ENCODE results near the gene LIN9. TPM values are rescaled to one million over a fixed set of nuclear protein-coding genes. Genes with fewer than 3 reads are reported as not detected.

LIN9 gene
- total RNA-seq, 2 donors from 2014 or later: 3.5 to 7.1 TPM

DNA sequence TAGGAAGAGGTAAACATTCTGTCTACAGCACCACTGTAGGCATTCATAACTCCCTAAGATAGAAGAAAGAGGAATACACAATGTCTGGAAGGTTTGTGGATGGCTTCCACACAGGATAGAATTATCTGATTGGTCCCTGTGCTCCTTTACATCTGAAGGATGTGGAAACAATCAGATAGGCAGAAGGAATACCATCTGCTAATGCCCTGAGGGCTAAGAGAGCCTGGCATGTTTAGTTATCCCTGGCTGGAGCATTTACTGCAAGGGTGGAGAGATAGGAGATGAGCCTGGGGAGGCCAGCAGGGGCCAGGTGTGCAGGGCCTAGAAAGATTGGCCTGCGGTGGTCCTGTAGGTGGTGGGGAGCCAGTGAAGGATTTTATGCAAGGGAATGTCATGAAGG, 113.8 kb downstream of the LIN9 start:
- TF ChIP-seq, protein P1, sequence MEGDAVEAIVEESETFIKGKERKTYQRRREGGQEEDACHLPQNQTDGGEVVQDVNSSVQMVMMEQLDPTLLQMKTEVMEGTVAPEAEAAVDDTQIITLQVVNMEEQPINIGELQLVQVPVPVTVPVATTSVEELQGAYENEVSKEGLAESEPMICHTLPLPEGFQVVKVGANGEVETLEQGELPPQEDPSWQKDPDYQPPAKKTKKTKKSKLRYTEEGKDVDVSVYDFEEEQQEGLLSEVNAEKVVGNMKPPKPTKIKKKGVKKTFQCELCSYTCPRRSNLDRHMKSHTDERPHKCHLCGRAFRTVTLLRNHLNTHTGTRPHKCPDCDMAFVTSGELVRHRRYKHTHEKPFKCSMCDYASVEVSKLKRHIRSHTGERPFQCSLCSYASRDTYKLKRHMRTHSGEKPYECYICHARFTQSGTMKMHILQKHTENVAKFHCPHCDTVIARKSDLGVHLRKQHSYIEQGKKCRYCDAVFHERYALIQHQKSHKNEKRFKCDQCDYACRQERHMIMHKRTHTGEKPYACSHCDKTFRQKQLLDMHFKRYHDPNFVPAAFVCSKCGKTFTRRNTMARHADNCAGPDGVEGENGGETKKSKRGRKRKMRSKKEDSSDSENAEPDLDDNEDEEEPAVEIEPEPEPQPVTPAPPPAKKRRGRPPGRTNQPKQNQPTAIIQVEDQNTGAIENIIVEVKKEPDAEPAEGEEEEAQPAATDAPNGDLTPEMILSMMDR (IDR thresholded peaks at IDR 0.05): no peak
- Histone ChIP-seq H3K36me3 (no peaks in the 10 kb centered on the region), H3K9ac (ENCODE audit: low read depth in 2 of 2, low read length in 2 of 2) (no peak overlapping the region), H3K4me1 (no peaks in the 10 kb centered on the region), H3K27ac (no peak overlapping the region), H3K9me3 (no peaks in the 10 kb centered on the region), H3K27me3 (no peaks in the 10 kb centered on the region), H3K4me3 (no peak overlapping the region)
- DNase-seq: no peak
- intact Hi-C loops (cut with DNase I): loop anchor here (2.0 kb wide), 1 partner anchor 68 kb away; no protein-coding TSS in a partner anchor

DNA sequence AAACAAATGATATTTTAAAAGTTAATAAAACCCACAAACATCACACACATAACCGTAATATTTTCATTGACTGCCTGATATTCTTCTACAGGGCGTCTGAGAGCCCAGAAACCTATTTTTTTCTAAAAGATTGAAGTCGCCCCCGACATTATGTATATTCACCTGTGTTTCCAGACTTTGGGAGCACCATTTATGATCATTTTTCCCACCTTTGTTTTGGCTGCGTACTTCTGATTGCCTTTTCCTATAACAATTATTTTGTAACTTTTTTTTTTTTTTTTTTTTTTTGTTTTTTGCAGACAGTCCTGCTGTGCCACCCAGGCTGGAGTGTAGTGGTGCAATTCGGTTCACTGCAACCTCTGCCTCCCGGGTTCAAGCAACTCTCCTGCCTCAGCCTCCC, 121.6 kb downstream of the LIN9 start:
- TF ChIP-seq, protein P1 (IDR thresholded peaks at IDR 0.05): no peak
- H3K27me3 ChIP-seq: no peaks in the 10 kb centered on the region
- peak overlapping the region; percentile 84 for H3K4me3 ChIP-seq
- no peak overlapping the region for H3K27ac ChIP-seq
- intact Hi-C loops (cut with DNase I): loop anchor here (5.0 kb wide), 1 partner anchor 120 kb away; no protein-coding TSS in a partner anchor
- no peaks in the 10 kb centered on the region for H3K4me1 ChIP-seq
- H3K36me3 ChIP-seq: no peaks in the 10 kb centered on the region
- H3K9me3 ChIP-seq: no peaks in the 10 kb centered on the region
- H3K9ac ChIP-seq (ENCODE audit: low read depth in 2 of 2, low read length in 2 of 2): peak overlapping the region in 1 of 2 donors; percentile 97
- DNase-seq: no peak

DNA sequence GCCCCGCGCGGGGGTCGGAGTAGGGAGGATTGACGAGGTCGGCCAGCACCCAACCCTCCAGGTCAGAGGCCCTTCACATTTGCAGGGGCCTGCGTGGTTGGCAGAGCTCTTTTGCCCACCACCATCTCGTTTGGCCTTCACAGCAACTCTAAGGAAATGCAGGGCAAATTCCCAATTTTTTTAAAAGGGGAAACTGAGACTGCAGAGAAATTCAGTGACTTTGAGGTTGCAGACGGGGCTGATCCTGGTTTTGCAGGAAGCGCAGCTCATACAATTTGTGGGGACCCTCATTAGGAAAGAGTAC, 122.0 kb downstream of the LIN9 start:
- Histone ChIP-seq H3K9ac (ENCODE audit: low read depth in 2 of 2, low read length in 2 of 2) (peak overlapping the region; percentile 92 to 97), H3K36me3 (no peaks in the 10 kb centered on the region), H3K27me3 (no peaks in the 10 kb centered on the region), H3K4me1 (no peaks in the 10 kb centered on the region), H3K4me3 (peak overlapping the region; percentile 84), H3K27ac (peak overlapping the region; percentile 95), H3K9me3 (no peaks in the 10 kb centered on the region)
- DNase-seq: no peak
- intact Hi-C loops (cut with DNase I): loop anchor here (5.0 kb wide), 1 partner anchor 120 kb away; no protein-coding TSS in a partner anchor
- TF ChIP-seq, protein P1 (IDR thresholded peaks at IDR 0.05): no peak

DNA sequence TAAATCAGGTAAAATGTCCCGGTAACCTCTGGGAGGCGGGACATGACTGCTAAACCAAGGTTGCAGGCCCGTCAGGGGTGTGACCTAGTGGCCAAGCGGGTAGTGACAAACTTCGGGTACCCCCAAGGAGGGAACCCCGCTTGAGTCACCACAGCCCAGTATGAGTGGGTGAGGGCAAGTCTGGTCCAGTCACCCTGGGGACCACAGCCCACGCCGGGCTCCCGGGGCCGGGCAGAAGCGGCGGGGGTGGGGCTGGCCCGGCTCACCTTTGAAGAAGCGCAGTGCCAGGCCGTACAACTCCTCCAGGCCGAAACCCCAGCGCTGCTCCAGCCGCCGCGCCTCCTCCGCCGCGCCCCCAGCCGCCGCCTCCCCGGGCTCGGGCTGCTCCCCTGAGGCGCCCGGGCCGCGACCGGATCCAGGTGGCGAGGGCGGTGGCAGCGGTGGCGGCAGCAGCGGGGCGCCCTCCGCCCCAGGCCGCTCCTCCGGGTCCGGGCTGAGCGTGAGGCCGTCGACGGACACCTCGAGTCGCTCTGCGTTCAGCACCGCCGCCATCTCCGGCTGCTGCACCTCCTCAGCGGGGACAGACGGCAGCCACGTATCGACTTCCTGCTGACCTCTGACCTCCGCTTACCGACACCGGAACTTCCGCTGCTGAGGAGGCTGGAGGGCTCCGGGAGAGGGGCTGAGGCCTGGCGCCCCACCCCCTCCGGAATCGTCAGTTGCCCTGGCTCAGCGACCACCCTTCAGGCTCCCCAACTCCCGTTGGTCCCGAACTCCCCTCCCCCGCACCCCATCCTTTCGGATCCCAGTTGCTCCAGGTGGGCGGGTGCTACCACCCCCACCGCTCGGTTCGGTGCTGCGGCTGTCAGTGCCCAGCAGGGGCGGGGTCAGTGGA, 122.6 kb downstream of the LIN9 start, which contains the start of gene ACBD3:
TSS of gene ACBD3 (minus strand) at position 618 of the 895 bp plus-strand sequence. CDS start at position 552, 66 bp downstream.
- Histone ChIP-seq H3K27me3 (no peaks in the 10 kb centered on the region), H3K9me3 (no peaks in the 10 kb centered on the region), H3K4me1 (no peaks in the 10 kb centered on the region), H3K36me3 (no peaks in the 10 kb centered on the region), H3K4me3 (peak within 1 kb of the TSS; percentile 84), H3K9ac (ENCODE audit: low read depth in 2 of 2, low read length in 2 of 2) (peak within 1 kb of the TSS; percentile 92 to 97), H3K27ac (peak within 1 kb of the TSS; percentile 95)
- intact Hi-C loops (cut with DNase I): loop anchor here (5.0 kb wide), 1 partner anchor 119 kb away; no protein-coding TSS in a partner anchor
- peak; percentile 91 for DNase-seq
- TF ChIP-seq, protein P1 (IDR thresholded peaks at IDR 0.05): no peak

DNA sequence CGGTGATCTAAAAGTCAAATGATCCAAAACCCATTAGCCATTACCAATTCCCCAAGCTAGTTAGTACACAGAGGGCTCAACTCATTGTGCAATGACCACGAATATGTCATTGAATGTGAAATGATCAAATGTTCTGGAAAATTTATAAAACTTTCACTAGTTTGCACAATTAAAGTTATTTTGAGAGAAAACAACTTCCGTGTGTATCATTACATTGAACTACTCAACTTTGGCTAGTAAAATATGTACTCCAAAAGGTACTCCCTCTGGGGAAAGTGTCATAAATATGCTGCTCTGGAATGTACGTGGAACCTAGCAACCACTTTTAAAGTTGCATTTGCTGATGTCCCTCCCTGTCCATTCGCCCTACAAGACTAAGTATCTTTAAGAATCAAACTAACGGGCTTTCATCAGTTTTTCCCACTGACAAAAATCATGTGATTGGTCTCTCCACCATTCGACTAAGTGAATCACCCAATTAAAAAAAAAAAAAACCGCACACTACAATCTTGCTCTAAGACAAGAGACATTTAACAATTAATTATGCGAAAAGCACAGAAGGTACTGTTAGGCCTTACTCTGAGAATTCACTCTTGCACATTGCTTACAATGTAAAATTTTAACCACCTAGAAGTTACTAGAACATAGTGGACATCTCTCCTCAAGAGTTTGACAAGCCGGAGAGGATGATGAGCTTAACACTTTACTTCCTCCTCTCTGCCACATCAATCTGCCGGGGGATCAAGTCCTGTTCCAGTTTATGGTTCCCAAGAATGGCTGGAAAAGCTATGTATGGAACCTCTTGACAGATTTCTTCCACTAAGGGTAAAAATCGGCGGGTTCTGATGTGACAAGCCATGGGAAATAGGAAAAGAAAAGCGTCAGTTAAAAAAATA, 123.6 kb downstream of the LIN9 start:
- H3K27me3 ChIP-seq: no peaks in the 10 kb centered on the region
- H3K9ac ChIP-seq (ENCODE audit: low read depth in 2 of 2, low read length in 2 of 2): peak overlapping the region; percentile 92 to 97
- H3K4me1 ChIP-seq: no peaks in the 10 kb centered on the region
- intact Hi-C loops (cut with DNase I): loop anchor here (5.0 kb wide), 1 partner anchor 118 kb away; no protein-coding TSS in a partner anchor
- TF ChIP-seq, protein P1 (IDR thresholded peaks at IDR 0.05): no peak
- H3K27ac ChIP-seq: peak overlapping the region; percentile 95
- no peak for DNase-seq
- no peaks in the 10 kb centered on the region for H3K36me3 ChIP-seq
- H3K4me3 ChIP-seq: peak overlapping the region; percentile 84
- no peaks in the 10 kb centered on the region for H3K9me3 ChIP-seq
